ENCODE data around the gene ZNF169.

GRCh38 chr9:94286116-94286515 is 27.0 kb downstream of the ZNF169 start:
- TF ChIP-seq CTCF (IDR thresholded peaks at IDR 0.05; ENCODE audit: low read depth, low read length), result no peak
- no peak for TF ChIP-seq EZH2phosphoT487 (IDR thresholded peaks at IDR 0.05; ENCODE audit: low read depth)
